NCI-H82 treated with DMSO at 0.1 percent for 48 hours (cell line): Measurements from ENCODE around the gene CCDC9.

Source experiments
- DNase-seq: peaks from one replicate; lab custom pipeline; 2025; ENCODE audit not compliant: unreplicated experiment; lab: John Stamatoyannopoulos, UW

Gene CCDC9

GRCh38 chr19:47255879-47256692 is at the start of gene CCDC9:
Gene CCDC9 (plus strand): TSS chr19:47256525. CDS start chr19:47258401, 1,876 bp downstream.
- peak; percentile 94 for DNase-seq

GRCh38 chr19:47209319-47210179 is 46.8 kb upstream of the CCDC9 start:
- no peak for DNase-seq

- DNase-seq, result no peak
Measured at GRCh38 chr19:47210180-47210490, 46.2 kb upstream of the CCDC9 start.

GRCh38 chr19:47210689-47211316 is 45.5 kb upstream of the CCDC9 start:
- DNase-seq, result peak; percentile 66

GRCh38 chr19:47215581-47215980 is 40.7 kb upstream of the CCDC9 start:
- DNase-seq, result no peak

- no peak for DNase-seq
Measured at GRCh38 chr19:47221080-47221841, 35.1 kb upstream of the CCDC9 start.

GRCh38 chr19:47221890-47222289 is 34.4 kb upstream of the CCDC9 start:
- no peak for DNase-seq

GRCh38 chr19:47225746-47226425 is 30.4 kb upstream of the CCDC9 start:
- DNase-seq, result peak; percentile 72

- DNase-seq, result no peak
Measured at GRCh38 chr19:47226426-47227351, 29.6 kb upstream of the CCDC9 start.

- peak; percentile 31 for DNase-seq
Measured at GRCh38 chr19:47227352-47228167, 28.8 kb upstream of the CCDC9 start.

- DNase-seq, result no peak
Measured at GRCh38 chr19:47228168-47228936, 28.0 kb upstream of the CCDC9 start.

- no peak for DNase-seq
Measured at GRCh38 chr19:47228937-47229675, 27.2 kb upstream of the CCDC9 start.

- no peak for DNase-seq
Measured at GRCh38 chr19:47229676-47230053, 26.7 kb upstream of the CCDC9 start.

GRCh38 chr19:47230054-47230920 is 26.0 kb upstream of the CCDC9 start:
- no peak for DNase-seq

GRCh38 chr19:47230921-47231214 is 25.5 kb upstream of the CCDC9 start, which contains the start of gene BBC3:
Gene BBC3 (minus strand): TSS chr19:47231199. CDS start chr19:47228431, 2,768 bp downstream.
- DNase-seq, result no peak
